Central memory CD4-positive, alpha-beta T cell (primary cell): ENCODE results near the gene TBC1D2B.
"Not testable (repeated sequence)": the region's sequence is repeated elsewhere in the genome, so short reads cannot be mapped to it uniquely, and the experiment has no call there.

Experiments
- DNase-seq: peaks from one replicate; pipeline ENCODE4 v3.0.0; 2022

The TBC1D2B gene

DNA sequence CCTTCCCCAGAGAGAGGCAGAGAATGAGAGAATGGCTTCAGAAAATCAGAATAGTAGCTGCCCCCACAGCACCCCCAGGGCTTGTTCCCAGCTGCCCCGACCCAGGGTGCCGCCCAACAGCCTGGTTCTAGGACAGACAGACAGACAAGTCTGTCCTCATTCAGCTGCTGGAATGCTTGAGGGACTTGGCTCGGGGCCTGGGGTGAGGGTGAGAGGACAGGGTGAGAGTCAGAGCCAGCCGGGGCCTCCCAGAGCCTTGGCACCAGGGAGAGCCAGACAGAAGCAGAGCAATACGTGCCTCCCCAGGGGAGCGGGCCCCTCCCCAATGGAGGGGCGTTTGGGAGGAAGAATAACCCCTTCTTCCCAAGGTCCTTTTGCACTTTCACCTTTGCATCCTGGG lies 105.6 kb downstream of the TBC1D2B start:
- DNase-seq, result not testable (repeated sequence)

DNA sequence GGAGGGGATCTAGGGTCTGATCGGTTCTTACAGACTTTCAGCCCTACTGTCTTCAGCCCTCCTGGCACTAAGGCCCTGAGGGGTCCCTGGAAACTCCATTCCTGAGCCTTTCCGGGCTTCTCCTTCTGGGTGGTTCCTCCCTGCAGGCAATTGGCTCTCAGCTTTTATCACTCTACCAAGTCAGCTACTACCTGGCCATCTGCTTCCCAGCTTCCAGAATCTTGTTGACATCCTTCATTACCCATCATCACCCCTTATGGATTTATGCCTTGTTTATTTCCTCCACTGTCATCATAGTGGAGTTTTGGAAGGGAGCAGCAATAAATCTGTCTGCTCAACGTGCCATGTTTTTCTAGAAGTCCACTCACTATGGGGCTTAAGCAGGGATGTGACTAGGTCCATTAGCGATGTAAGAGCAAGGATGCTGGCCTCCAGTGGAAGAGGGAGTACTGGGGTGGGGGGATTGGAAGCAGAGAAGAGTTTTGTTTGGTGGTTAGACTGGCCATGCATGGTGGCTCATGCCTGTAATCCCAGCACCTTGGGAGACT lies 106.6 kb downstream of the TBC1D2B start:
- not testable (repeated sequence) for DNase-seq

DNA sequence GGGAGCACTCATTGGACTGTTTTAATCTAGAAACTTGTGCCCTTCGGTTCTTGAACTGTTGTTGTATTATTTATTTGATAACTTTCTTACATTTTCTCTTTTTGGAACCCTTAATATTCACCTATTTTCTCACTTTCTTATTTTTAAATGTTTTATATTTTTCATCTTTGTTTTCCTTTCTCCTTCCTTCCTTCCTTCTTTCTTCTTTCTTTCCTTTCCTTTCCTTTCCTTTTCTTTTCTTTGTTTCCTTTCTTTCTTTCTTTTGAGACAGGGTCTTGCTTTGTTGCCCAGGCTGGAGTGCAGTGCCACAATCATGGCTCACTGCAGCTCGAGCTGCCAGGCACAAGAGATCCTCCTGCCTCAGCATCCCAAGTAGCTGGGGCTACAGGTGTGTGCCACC lies 108.5 kb downstream of the TBC1D2B start:
- no peak for DNase-seq

DNA sequence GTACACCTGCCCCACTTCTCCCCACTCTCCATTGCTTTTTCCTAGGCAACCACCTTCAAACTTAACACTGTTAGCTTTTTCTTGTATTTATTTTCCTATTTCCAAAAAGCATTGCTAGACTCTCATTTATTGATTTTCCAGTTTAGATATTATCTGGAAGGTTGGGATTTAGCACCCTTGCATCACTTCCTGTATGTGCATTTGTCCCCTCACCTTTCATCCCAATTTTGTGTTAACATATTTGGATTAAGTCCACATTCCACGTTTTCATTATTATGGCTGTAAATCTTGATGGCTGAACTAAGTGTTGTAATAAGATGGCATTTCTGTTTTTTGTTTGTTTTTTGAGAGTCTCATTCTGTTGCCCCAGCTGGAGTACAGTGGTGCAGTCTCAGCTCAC lies 109.7 kb downstream of the TBC1D2B start:
- DNase-seq, result no peak

DNA sequence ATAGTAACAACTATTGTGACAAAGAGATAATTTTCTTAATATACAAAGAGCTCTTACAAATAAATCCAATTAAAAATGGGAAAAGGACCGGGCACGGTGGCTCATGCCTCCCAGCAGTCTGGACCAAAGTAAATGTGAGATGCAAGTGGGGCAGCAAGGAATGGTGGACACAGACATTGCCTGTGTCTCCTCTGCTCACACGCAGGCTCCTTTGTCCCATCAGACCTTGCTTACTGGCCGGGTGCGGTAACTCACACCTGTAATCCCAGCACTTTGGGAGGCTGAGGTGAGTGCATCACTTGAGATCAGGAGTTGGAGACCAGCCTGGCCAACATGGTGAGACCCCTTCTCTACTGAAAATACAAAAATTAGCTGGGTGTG lies 110.3 kb downstream of the TBC1D2B start:
- not testable (repeated sequence) for DNase-seq

DNA sequence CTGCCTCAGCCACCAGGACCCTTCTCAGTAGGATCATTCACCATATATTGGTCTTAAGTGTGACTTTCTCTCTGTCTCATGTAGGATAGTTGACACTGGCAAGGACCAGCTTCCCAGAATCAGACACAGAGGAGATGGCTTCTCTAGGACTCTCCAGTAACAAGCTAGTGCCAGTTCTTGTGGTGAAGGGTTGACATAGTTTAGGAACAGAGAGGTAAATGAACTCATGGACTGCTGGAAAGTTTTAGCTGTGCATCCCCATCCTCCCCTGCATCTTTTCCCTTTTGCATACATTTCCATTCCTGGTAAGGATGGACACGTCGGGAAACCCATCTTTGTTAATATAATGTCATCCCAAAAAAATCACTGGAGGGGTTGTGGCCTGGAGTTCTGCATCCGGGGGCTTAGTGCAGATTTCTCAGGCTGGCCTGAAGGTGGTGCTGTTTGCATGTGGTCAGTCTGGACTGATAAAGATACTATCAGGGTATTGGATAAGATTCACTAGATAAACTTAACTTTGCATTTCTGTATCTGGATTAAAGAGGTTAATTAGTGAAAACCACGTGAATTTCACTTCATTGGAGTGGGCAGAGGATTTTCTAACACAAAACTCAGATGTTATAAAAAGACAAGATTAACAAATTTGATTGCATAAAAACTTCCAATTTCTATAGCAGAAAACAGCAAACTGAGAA lies 110.8 kb downstream of the TBC1D2B start:
- peak; percentile 39 for DNase-seq

DNA sequence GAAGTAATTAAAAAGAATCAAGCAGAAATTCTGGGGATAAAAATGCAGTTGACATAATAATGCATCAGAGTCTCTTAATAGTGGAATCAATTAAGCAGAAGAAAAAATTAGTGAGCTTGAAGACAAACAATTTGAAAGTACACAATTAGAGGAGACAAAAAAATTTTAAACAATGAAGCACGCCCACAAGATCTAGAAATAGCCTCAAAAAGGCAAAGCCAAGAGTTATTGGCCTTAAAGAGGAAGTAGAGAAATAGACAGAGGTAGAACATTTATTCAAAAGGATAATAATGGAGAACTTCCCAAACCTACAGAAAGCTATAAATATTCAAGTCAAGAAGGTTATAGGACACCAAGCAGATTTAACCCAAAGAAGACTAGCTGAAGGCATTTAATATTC lies 113.3 kb downstream of the TBC1D2B start:
- DNase-seq, result no peak

DNA sequence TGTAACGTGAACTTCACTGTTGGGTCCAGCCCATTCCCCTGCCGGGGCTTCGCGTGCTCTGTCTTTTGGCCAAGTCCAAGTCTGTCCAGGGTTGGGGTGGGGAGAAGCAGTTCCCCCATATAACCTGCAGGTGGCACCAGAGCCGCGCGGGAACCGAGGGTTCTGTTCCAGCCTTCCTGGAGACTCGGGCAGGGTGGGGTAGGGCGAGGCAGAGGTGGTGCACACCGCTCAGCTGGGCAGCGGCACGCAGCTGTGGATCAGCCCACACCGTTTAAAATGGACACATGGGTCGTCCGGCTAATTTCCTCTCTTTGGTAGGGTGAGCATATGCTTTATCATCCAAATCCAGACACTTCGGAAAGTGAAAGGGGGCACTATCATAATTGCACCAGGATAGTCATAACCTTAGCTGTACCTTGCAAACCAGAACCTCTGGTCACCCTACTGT lies 118.1 kb downstream of the TBC1D2B start:
- peak; percentile 55 for DNase-seq

DNA sequence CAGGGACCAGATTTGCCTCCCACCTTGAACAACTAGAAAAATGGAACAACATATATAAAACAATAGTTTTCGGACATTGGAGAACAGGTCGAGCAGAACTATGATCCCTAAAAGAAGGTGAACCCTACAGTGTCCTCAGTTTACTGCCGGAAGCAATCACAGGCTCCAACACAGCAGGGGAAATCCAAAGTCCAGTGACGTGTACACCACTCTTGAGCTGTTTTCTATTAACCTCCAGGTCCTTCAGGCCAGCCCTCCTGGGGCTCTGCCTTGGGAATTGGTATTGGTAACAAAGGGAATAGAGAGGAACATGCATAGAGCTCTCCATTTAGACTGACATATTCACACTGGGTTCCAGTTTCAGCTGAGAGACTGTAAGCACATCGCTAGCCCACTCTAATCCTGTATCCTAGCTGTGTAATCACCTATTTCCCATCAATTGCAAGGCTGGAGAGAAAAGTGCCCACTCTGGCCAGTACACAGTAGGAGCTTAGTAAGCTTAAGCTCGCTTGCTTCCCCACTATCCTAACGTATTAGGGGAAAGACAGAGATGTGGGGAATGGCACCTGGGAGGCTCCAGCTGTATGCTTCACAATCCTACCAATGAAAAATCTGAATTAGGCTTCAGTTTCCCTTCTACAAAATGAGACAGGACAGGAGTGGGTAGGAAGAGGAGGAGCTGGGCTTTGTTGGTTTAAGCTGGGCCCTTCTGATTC lies 118.6 kb downstream of the TBC1D2B start:
- DNase-seq, result not testable (repeated sequence)

DNA sequence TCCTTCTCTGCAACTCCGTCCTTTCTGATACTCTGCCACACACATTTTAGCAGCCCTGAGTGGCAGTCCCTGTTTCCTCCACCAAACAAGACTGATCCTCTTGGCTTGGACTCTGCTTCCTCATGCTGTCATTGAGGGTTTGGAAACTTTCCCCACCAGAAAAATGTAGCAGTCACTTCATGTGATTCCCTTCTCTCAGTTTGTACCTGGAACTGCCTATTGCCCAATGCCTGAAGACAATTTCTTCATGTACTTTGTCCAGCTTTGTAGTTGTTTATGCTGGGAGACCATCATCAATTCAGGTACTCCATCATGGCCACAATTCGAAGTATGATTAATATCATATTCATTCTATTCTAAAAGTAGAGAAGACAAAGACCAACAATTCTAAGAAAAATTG lies 119.5 kb downstream of the TBC1D2B start:
- DNase-seq, result not testable (repeated sequence)

DNA sequence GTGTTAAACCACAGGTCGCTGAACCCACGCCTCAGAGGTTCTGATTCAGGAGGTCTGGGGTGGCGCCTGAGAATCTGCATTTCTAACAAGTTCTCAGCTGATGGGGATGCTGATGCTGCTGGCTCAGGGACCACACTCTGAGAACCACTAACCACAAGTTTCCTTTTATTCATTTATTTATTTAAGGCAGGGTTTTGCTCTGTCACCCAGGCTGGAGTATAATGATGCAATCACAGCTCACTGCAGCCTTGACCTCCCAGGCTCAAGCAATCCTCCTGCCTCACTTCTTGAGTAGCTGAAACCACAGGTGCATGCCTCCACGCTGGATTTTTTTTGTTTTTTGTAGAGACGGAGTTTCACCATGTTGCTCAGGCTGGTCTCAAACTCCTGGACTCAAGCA lies 123.6 kb downstream of the TBC1D2B start:
- peak; percentile 19 for DNase-seq

DNA sequence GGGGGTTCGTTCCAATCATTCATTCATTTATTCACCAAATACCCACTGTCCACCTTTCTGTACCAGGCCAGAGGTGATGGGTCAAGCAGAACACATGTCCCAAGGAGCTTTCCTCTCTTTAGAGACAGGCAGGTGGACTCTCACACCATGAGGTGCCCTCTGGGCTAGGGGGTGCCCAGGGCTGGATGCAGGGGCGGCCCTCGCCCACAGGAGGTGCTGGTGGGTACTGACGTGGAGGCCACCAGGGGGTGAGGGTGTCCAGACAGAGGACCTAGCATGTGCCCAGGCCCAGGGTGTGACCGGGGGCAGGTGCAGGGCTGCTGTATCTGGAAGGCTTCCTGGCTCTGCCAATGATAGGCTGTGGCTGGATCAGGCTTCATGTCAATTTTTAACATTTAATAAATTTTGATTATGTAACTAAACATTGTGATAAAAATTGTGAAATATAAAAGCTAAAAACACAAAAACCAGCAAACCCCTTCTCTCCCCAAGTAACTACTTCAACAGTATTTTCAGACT lies 124.5 kb downstream of the TBC1D2B start:
- DNase-seq, result not testable (repeated sequence)

DNA sequence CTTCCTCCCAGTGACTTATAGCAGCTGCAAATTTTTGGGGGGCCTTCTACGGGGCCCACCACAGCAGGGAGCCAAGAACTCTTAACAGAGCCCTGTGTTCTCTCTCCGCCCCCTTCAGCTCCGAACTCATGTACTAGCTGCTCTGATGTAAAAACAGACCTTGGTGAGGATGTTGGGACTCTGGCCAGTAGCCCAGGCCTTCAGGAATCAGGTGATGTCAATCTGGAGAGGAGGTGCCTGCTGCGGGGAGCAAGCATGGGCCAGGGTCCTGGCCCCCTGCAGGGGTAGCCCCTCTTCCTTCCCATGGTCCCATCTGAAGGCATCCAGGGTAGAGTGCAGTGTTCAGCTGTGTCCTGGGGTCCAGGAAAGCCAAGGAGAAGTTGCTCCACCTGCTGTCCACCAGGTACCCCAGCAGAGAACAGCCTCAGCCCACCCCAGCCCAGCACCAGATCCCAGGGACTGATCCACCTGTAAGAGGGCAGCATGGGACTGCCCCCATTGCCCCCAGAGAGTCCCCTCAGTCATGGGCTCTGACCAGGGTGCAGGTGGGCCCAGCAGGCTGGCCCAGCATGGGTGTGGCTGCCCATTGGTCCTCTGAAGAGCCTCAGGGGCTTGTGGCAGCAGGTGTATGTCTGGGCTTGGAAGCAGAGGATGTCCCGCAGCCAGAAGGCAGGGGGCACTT lies 126.3 kb downstream of the TBC1D2B start:
- DNase-seq, result not testable (repeated sequence)

DNA sequence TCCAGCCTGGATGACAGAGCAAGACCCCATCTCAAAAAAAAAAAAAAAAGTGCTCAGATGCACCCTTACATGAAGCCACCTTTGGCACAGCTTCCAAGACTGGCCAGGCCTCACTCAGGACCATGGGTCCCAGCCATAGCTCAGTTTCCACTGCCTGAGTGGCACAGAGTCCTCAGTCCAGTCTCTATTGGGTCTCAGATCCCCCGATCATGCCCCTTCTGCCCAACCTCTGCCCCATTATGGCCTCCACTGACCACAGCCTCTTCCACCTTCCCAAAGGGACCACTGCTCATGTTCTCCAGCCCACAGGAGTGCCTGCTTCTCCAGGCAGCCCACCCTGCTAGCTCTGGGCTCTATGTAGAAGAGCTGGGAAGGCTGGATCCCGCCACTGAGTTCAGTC lies 127.0 kb downstream of the TBC1D2B start:
- DNase-seq, result not testable (repeated sequence)

DNA sequence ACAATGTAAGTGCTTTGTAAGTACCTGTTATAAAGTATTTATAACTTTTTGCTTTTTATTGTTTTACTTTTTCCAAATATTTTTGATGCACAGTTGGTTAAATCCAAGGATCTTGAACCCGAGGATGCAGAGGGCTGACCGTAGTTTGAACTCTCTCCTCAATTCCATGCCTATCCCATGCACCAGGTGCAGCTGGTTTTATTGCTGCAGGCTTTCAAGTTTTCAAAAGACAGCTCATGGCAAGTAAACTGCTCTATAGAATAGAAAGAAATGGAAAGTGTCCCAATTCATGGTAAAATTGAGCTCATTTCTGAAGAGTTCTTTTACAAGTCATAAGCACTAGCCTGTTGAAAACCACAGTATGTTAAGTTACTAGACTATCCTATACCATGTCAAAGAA lies 131.9 kb downstream of the TBC1D2B start:
- DNase-seq, result no peak
